Hematopoietic multipotent progenitor cell (in vitro differentiated cells): ENCODE results near the gene SNF8. TPM values are rescaled to one million over a fixed set of nuclear protein-coding genes. Genes with fewer than 3 reads are reported as not detected.
"Not testable (repeated sequence)": the region's sequence is repeated elsewhere in the genome, so short reads cannot be mapped to it uniquely, and the experiment has no call there.

ENCODE experiments used
- DNase-seq, 3 donors: peaks; one replicate each; pipeline ENCODE4 v3.0.0-alpha.2; 2011 to 2015; ENCODE audit warnings: low read depth in 2 of 3, low spot score in 2 of 3
- total RNA-seq: library from RNA; depleted of rRNA; stranded (reverse); fragments of >200 nt; gene quantifications from one replicate; pipeline ENCODE4 v1.2.3, GENCODE V29; 2012

Gene SNF8
- total RNA-seq: 43.4 TPM

DNA sequence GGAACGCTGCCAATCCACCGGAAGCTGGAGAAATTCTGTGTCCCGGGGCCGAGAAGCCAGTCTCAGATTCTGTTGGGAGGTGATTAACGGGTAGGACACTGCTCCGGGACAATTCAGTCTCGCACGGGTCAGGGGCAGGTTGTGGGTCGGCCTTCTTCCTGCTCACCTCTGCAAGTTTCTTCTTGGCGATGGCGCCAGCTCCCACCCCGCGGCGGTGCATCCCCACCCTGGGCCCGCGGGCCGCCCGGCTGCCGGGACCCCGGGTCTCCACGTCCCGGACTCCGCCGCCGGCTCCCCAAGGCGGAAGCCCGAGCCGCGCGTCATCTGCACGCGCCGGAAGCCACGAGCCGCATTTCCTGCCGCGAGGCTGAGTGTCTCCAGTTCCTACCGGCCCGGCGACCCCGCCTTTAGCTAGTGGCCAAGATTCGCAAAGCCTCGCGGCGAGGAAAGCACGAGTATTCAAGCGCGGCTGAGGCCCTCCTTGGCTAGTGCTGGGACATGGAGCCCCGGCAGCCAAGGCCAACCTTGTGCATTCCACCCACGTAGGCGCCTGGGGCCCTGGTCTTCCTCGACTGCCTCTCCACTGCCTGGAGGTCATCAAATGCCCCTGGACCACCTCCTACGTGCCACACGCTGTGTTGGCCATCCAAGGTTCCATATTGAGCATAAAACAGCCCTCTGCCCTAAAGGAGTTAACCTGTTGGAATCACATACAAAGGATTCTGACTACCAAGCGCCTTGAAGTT is at the start of gene SNF8:
TSS of gene SNF8 (minus strand) at position 328 of the 746 bp plus-strand sequence. CDS start at position 220, 108 bp downstream.
- DNase-seq: peak; percentile 79 to 95 (median 90)

DNA sequence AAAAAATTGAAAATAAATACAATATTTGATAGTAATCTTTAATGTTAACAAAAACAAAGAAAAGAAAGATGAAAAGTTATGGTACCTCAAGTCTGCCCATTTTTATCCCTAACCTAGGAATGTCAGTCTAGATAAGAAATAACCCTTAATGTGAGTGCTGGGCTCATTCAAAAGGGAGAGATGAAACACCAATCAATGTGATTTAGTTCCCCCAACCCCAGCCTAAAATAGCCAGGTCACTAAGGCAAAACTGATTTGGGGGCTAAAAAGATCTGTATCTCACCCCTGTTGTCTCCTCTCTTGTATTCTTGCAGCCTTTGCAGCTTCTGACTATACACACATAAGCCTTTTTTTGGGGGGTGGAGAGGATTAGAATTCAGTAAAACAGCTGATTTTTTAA is 49.3 kb upstream of the SNF8 start:
- no peak for DNase-seq

DNA sequence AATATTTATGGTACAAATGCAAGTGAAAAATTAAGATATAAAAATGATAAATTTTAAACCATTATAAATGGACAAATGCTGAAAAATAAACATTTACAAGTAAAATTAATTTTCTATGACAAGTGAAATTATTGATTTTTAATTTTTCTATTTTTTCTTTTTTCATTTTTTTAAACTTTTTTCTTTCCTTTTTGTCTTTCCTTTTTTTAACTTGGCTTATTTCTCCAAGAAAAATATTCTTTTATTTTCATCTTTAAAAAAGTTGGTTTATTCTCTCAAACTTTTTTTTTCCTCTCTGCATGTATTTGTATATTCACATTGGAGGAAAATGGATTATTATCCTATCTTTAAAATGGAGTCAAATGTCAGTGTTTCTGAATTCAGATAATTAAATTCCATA is 48.7 kb upstream of the SNF8 start:
- DNase-seq: no peak

DNA sequence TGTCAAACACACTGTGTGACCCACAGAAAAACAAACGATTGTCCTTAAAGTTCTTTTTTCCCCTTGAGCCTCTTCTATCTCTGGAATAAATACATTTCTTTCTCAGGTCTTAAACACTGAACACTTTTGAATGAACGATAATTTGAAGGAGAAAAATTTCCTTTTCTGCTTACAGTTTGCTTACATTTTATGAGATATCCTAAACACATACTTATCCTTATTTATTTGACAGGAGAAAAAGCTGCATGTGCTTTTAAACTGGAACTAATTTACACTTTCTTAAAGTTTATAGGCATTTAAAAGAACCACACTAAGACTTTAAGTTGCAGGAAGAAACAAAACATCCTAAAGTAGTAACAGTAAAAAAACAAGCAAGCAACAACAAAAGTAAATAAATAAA is 47.8 kb upstream of the SNF8 start:
- DNase-seq: peak in 1 of 3 donors; percentile 26

GRCh38 chr17:48990882-48991357 is 46.3 kb upstream of the SNF8 start:
- DNase-seq: no peak

GRCh38 chr17:48989100-48989499 is 44.5 kb upstream of the SNF8 start:
- DNase-seq: no peak

DNA sequence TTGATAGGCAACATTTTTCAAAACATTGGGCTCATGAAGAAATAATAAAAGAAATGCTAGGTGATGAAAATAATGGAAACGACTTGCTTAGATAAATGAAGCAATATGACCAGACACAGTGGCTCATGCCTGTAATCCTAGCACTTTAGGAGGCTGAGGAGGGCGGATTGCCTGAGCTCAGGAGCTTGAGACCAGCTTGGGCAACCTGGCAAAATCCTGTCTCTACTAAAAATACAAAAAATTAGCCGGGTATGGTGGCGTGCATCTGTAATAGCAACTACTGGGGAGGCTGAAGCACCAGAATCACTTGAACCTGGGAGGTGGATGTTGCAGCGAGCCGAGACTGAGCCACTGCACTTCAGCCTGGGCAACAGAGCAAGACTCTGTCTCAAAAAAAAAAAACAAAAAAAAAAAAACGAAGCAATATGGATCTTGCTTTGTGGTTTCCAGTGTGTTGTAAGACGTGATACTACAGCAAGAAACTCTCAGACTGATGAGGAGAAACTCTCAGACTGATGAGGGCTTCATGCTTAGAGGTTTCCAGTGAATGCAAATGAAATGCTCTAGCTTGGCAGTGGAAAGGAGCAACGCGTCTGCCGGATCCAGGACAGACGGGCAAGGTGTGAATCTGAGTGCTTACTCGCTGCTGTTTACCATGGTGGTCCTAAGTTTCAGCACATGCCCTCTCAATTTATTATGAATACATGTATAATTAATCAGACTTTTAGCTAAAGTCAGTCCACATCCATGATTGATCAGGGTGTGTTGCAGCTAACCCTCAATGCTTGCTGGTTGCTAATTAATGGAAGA is 41.0 kb upstream of the SNF8 start:
- no peak for DNase-seq

- no peak for DNase-seq
Measured at GRCh38 chr17:48981927-48982539, 37.4 kb upstream of the SNF8 start.

DNA sequence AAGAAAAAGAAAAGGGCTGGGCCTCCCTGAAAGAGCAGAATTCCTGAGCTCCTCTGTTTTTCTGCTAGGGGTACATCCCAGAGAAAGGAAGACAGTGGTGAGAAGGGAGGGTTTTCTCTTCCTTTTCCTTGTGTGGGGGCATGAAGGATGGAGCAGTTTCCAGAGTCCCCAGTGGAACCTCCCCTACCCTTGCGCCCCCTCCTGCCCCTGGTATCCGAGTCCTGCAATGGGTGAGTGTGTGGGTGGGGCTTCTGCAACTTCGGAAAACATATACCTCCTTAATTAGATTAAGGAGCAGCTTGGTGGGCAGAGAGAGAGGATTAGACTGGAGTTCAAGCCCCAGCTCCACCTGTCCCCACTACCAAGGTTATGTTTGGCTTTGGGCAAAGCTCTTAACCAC is 29.2 kb upstream of the SNF8 start:
- no peak for DNase-seq

DNA sequence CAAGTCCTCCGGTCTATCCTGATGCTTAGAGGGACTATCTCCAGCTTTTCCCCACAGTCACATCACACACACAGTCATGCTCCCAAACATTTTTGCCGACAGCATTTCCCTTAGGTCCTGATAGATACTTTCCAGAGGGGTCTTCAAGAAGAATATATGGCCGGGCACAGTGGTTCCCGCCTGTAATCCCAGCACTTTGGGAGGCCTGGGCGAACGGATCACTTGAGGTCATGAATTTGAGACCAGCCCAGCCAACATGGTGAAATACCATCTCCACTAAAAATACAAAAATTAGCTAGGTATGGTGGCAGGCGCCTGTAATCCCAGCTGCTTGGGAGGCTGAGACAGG is 28.1 kb upstream of the SNF8 start:
- no peak for DNase-seq

DNA sequence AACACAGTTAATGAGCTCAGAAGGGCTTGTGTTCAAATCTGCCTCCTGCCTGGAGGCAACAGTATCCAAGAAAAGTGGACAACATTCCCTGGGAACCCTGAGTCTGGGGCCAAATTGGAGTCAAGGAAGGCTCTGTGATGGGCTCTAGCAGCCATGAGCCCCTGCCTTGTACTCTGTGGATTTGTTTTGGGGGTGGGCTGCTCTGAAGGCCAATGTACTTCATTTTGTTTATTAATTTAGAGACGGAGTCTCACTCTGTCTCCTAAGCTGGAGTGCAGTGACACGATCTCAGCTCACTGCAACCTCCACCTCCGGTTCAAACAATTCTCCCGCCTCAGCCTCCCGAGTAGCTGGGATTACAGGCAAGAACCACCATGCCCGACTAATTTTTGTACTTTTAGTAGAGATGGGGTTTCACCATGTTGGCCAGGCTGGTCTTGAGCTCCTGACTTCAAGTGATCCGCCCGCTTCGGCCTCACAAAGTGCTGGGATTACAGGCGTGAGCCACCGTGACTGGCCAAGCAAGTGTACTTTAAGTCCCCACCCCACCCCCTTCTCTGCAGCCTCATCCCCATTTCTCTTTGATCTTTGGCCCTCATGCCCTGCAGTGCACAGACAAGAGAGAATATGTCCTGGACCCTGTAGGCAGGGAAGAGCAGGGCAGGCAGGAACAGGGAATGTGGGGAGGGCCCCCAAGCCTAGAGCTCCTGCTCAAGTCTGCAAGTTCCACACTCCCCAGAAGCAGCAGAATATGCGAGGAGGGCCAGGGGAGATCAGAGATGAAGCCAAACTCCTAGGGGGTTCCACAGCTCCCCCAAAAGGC is 26.4 kb upstream of the SNF8 start:
- no peak for DNase-seq

DNA sequence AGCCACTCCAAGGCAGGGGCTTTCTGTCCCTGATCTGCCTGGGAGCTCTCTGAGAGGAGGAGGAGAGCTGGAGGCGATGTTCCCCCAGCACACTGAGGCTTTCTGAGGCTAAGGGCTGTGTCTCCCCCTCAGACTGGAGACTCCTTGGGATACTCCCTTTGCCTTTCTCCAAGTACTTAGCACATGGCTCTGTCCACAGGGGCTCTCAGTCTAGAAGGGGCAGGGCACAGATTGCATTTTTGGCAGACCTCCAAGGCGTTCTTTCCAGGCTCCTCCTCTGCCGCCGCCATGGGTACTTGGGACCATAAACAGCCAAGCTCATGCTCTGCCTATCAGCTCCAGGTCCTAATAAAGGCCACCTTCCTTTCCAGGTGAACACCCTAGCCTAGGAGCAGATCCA is 25.6 kb upstream of the SNF8 start:
- DNase-seq: no peak

DNA sequence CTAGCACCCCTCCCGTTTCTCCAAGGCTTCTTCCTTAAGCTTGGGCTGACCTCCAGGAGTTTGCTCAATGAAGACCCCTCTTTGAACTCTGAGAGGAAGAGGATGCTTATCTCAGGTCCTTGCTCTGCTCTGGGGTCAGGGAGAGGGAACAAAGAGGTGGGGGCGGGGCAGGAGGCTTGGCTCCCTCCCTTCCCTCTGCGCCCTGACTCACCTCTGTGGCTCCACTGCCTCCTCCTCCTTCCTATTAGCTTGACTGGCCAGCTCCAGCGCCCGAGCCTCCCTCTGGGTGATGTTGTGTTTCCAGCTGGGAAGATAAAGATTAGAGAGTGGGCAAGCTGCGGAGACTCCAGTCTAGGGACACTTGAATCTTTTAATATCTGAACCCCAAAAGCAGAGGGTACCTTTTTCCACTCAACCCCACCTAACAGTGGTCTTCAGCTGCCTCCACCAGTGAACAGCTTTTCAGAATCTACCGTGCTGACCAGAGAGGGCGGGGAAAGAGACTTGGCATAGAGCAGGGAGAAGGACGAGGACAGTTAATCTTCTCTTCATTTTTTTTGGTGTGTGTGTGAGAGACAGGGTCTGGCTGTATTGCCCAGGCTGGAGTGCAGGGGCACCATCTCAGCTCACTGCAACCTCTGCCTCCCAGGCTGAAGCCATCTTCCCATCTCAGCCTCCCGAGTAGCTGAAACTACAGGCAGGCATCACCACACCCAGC is 17.0 kb upstream of the SNF8 start:
- no peak for DNase-seq

GRCh38 chr17:48960834-48961515 is 16.3 kb upstream of the SNF8 start:
- DNase-seq: no peak

DNA sequence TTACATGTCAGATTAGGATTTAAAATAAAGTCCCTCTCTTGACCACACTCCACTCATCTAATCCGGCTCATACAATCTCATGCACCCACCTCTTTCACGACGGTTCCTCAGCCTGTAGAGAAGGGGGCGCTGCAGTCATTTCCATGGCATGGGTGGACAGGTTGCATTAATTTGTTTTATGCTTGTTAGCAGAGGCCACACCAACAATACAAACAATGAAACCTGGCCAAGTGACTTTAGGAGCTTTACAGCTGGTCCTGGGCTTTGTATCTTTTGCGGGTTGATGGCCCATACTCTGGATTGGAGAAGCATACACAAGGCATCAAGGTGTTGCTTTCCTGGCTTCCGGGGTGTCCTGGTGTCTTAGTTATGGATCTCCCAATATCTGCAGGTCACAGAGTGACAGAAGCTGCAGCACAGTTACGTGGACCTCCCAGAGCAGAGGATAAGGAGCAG is 9.7 kb upstream of the SNF8 start:
- DNase-seq: peak in 2 of 3 donors; percentile 18 to 33

- peak in 2 of 3 donors; percentile 31 to 38 for DNase-seq
Measured at GRCh38 chr17:48952904-48953303, 8.3 kb upstream of the SNF8 start.

- no peak for DNase-seq
Measured at GRCh38 chr17:48951572-48951971, 6.9 kb upstream of the SNF8 start.

GRCh38 chr17:48945261-48945651 is 614 bp upstream of the SNF8 start:
- not testable (repeated sequence) for DNase-seq

- DNase-seq: no peak
Measured at GRCh38 chr17:48933035-48933434, 11.6 kb downstream of the SNF8 start.
